Measurements from ENCODE around the gene CARD8. TPM values are rescaled to one million over a fixed set of nuclear protein-coding genes. Genes with fewer than 3 reads are reported as not detected.

The CARD8 gene
- polyA plus RNA-seq, 4 donors: 52.7 to 63.3 (median 56.4) TPM

DNA sequence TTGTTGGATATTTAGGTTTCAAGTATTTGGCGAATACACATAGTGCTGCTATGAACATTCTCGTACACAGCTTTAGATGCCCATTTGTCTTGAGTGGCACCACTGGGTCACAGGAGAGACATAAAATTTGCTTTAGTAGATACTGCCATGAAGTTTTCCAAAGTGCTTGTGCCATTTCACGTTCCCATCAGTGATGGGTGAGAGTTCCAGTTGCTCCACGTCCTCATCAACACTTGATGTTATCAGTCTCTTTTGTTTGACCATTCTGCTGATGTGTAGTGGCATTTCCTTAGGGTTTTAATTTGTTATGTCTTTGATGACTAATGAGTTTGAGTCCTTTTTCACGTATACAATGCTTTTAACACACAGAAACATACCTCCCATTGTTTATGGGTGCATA, 74.2 kb downstream of the CARD8 start:
- DNase-seq (ENCODE audit: low read depth in 4 of 4, low spot score in 3 of 4): no peak

GRCh38 chr19:48176226-48176625, 79.5 kb downstream of the CARD8 start:
- no peak for DNase-seq (ENCODE audit: low read depth in 4 of 4, low spot score in 3 of 4)

- no peak for DNase-seq (ENCODE audit: low read depth in 4 of 4, low spot score in 3 of 4)
Observed at GRCh38 chr19:48175578-48175977, 80.1 kb downstream of the CARD8 start.

DNA sequence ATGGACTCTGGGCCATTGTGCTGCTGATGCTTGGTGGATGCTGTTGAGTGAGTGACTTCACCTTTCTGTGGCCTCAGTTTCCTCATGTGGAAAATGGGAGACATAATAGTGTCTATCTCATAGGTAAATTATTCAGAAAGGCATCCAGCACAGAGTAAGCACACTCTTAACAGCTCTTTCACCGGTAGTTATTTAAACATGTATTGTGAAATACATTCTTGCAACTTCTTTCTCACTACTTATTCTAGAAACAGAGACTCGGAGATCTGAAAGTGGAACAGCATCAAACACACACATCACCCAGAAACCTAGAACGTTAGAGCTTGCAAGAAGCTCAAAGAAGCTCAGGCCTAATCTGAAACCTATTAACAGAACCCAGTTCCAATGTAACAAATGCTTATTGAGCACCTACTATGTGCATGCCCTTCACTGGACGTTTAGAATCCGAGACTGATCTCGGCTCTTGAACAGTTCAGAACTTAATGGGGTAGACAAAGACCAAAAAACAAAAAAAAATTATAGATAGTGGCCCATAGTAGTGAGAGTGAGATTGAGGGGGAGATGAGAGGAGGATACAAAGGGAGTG, 81.2 kb downstream of the CARD8 start:
- no peak for DNase-seq (ENCODE audit: low read depth in 4 of 4, low spot score in 3 of 4)

DNA sequence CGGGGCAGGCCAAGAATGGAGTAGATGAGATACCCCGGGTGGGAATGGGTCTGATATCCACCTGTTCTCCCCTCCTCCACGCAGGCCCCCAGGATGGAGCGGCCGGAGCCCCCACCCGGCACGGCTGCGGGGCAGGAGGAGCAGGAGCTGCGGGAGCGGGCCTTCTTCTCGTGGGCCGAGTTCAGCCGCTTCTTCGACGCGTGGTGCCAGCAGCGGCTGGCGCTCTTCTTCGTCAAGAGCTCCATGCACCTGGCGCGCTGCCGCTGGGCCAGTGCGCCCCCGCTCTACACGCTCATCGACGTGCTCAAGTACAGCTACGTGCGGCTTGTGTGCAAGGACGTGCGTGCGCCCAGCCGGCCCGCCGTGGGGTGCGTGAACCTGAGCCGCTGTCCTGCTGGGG, 84.0 kb downstream of the CARD8 start:
- DNase-seq (ENCODE audit: low read depth in 4 of 4, low spot score in 3 of 4): no peak

DNA sequence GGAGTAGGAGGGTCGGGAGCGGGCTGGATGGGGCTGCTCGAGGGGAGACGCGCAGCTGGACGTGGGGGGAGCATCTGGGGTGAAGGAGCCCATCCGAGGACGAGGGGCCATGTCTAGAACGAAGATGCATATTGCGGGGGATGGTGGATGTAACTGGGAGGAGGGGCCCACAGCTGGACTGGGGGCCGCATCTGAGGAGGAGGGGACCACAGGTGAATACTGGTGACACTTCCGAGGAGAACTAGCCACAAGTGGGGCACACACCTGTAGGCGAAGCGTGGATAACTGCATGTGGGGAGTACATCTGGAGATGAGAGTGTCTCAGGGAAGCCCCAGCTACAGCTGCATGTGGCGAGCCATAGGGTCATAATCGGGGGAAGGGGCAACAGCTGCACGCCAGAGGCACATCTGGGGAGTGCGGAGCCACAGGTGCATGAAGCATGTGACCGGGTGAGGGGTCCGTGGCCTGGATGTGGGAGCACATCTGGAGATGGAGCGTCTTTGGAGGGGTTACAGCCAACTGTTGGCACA, 84.8 kb downstream of the CARD8 start:
- DNase-seq (ENCODE audit: low read depth in 4 of 4, low spot score in 3 of 4): no peak

GRCh38 chr19:48169939-48170803, 85.5 kb downstream of the CARD8 start, which contains the start of the genes LIG1 and ZSWIM9:
Gene LIG1, minus strand, starts transcription at chr19:48170344. Its CDS starts 4,778 bp downstream, at chr19:48165566.
Gene ZSWIM9, plus strand, starts transcription at chr19:48170680. Its CDS starts 1,123 bp downstream, at chr19:48171803.
- DNase-seq (ENCODE audit: low read depth in 4 of 4, low spot score in 3 of 4): peak; percentile 88 to 93 (median 89)

GRCh38 chr19:48169578-48169938, 86.2 kb downstream of the CARD8 start:
- DNase-seq (ENCODE audit: low read depth in 4 of 4, low spot score in 3 of 4): peak in 2 of 4 donors; percentile 31 to 32

DNA sequence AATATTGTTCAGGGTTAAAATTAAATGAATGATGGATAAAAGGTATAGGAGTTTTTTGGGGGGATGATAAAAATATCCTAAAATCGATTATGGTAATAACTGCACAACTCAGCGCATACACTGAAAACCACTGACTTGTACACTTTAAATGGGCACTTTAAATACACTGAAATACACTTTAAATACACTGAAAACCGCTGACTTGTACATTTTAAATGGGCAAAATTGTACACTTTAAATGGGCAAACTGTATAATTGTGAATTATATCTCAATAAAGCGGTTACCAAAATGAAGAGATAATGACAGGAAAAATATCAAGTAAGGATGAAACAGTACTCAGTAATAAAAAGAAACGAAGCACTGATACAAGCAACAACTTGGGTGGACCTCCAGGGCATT, 87.0 kb downstream of the CARD8 start:
- no peak for DNase-seq (ENCODE audit: low read depth in 4 of 4, low spot score in 3 of 4)

- DNase-seq (ENCODE audit: low read depth in 4 of 4, low spot score in 3 of 4): no peak
Observed at GRCh38 chr19:48158210-48158790, 97.4 kb downstream of the CARD8 start.

Other genes starting within 250 kb of the CARD8 start
- not detected for gene CABP5, start 211.8 kb downstream of the CARD8 start, polyA plus RNA-seq (ENCODE audit: insufficient read length in 4 of 4)
- 1 to 10 TPM; 4.0 to 5.6 (median 4.5) TPM for gene PLA2G4C, start 145.1 kb downstream of the CARD8 start, polyA plus RNA-seq (ENCODE audit: insufficient read length in 4 of 4)
- 10 to 100 TPM; 45.5 to 69.6 (median 60.7) TPM for gene LIG1, start 85.6 kb downstream of the CARD8 start, polyA plus RNA-seq (ENCODE audit: insufficient read length in 4 of 4)
- gene ZSWIM9, start 85.2 kb downstream of the CARD8 start, polyA plus RNA-seq (ENCODE audit: insufficient read length in 4 of 4): 10 to 100 TPM in 2 of 4 donors, 1 to 10 TPM in 2; 6.8 to 11.4 (median 9.3) TPM
- gene ZNF114, start 14.2 kb upstream of the CARD8 start, polyA plus RNA-seq (ENCODE audit: insufficient read length in 4 of 4): 1 to 10 TPM; 5.1 to 7.8 (median 6.7) TPM
- gene EMP3, start 69.6 kb upstream of the CARD8 start, polyA plus RNA-seq (ENCODE audit: insufficient read length in 4 of 4): 100 to 1,000 TPM in 1 of 4 donors, 10 to 100 TPM in 3; 68.5 to 190 (median 82.6) TPM
- gene TMEM143, start 108.0 kb upstream of the CARD8 start, polyA plus RNA-seq (ENCODE audit: insufficient read length in 4 of 4): 10 to 100 TPM in 3 of 4 donors, 1 to 10 TPM in 1; 4.0 to 14.2 (median 11.8) TPM
- gene SYNGR4, start 108.5 kb upstream of the CARD8 start, polyA plus RNA-seq (ENCODE audit: insufficient read length in 4 of 4): under 1 TPM; 0.14 to 0.44 (median 0.33) TPM
- gene KDELR1, start 135.6 kb upstream of the CARD8 start, polyA plus RNA-seq (ENCODE audit: insufficient read length in 4 of 4): 100 to 1,000 TPM; 203 to 255 (median 230) TPM
- gene GRIN2D, start 137.8 kb upstream of the CARD8 start, polyA plus RNA-seq (ENCODE audit: insufficient read length in 4 of 4): 1 to 10 TPM in 1 of 4 donors, under 1 TPM in 3; 0.54 to 2.2 (median 0.67) TPM
- gene GRWD1, start 190.1 kb upstream of the CARD8 start, polyA plus RNA-seq (ENCODE audit: insufficient read length in 4 of 4): 10 to 100 TPM; 18.0 to 28.1 (median 24.7) TPM
- 1 to 10 TPM in 1 of 4 donors, under 1 TPM in 3; 0.54 to 1.2 (median 0.85) TPM for gene KCNJ14, start 199.7 kb upstream of the CARD8 start, polyA plus RNA-seq (ENCODE audit: insufficient read length in 4 of 4)
- gene CYTH2, start 213.5 kb upstream of the CARD8 start, polyA plus RNA-seq (ENCODE audit: insufficient read length in 4 of 4): 100 to 1,000 TPM in 1 of 4 donors, 10 to 100 TPM in 3; 72.4 to 106 (median 78.0) TPM

Measured in left renal pelvis (tissue), 4 donors.